Measurements from ENCODE around the gene CFAP97D1.

DNA sequence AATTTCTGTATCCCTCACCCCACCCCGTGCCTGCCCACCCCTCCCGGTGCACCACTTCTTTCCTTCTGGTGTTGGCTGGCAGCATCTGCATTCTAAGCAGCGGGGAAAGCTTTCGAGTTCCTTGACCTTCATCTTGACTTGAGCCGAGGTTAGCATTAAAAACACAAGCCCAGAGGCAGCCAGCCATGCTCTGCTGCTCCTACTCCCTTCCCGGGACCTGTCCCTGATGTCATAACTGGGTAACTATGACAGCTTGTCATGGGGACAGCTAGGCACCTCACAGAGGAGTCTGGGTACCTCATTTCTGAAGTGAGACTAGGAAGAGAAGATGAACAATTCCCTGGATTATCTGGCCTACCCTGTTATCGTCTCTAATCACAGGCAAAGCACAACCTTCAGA is at the start of gene CFAP97D1:
- TF ChIP-seq, protein P1, sequence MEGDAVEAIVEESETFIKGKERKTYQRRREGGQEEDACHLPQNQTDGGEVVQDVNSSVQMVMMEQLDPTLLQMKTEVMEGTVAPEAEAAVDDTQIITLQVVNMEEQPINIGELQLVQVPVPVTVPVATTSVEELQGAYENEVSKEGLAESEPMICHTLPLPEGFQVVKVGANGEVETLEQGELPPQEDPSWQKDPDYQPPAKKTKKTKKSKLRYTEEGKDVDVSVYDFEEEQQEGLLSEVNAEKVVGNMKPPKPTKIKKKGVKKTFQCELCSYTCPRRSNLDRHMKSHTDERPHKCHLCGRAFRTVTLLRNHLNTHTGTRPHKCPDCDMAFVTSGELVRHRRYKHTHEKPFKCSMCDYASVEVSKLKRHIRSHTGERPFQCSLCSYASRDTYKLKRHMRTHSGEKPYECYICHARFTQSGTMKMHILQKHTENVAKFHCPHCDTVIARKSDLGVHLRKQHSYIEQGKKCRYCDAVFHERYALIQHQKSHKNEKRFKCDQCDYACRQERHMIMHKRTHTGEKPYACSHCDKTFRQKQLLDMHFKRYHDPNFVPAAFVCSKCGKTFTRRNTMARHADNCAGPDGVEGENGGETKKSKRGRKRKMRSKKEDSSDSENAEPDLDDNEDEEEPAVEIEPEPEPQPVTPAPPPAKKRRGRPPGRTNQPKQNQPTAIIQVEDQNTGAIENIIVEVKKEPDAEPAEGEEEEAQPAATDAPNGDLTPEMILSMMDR (IDR thresholded peaks at IDR 0.05) = no peak
- TF ChIP-seq POLR2A (IDR thresholded peaks at IDR 0.05) = no peak
